ENCODE measurements around the gene HSPA5. TPM values are rescaled to one million over a fixed set of nuclear protein-coding genes. Genes with fewer than 3 reads are reported as not detected.
A peak's percentile ranks its signal among the peaks of the same experiment; 100 is the strongest.

HSPA5 gene
- total RNA-seq, 1 donor from 2014 or later, result 202 TPM

DNA sequence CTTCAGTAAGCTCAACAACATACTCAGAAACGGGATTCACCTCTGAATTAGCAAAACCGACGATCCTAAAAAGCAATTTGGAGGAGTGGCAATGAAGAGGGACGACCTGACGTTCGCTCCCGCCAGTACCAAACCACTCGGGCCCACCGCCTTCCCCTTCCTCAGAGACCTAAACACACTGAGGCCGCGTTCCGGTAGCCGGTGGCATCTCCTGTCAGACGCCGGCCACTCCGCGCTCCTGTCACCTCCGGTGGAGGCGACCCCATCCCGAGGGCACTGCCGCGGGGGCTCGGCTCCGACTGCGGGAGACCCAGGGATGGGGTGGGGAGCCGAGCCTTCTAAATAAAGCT, 52.2 kb downstream of the HSPA5 start:
- DNase-seq, result peak; percentile 18
- H3K4me1 ChIP-seq, result peaks cover 65% of the 10 kb centered on the region
- intact Hi-C loops (cut with micrococcal nuclease), result no loop called here
- no peaks in the 10 kb centered on the region for H3K36me3 ChIP-seq
- TF ChIP-seq, protein P1, sequence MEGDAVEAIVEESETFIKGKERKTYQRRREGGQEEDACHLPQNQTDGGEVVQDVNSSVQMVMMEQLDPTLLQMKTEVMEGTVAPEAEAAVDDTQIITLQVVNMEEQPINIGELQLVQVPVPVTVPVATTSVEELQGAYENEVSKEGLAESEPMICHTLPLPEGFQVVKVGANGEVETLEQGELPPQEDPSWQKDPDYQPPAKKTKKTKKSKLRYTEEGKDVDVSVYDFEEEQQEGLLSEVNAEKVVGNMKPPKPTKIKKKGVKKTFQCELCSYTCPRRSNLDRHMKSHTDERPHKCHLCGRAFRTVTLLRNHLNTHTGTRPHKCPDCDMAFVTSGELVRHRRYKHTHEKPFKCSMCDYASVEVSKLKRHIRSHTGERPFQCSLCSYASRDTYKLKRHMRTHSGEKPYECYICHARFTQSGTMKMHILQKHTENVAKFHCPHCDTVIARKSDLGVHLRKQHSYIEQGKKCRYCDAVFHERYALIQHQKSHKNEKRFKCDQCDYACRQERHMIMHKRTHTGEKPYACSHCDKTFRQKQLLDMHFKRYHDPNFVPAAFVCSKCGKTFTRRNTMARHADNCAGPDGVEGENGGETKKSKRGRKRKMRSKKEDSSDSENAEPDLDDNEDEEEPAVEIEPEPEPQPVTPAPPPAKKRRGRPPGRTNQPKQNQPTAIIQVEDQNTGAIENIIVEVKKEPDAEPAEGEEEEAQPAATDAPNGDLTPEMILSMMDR (IDR thresholded peaks at IDR 0.05; ENCODE audit: borderline replicate concordance), result no peak
- no peaks in the 10 kb centered on the region for H3K27me3 ChIP-seq (ENCODE audit: low read depth)
- peak overlapping the region; percentile 96 for H3K27ac ChIP-seq (replicated peaks)
- peak overlapping the region; percentile 96 for H3K4me3 ChIP-seq
- H3K9me3 ChIP-seq (replicated peaks), result no peaks in the 10 kb centered on the region

Other genes starting within 250 kb of the HSPA5 start
- 2.7 TPM for gene SCAI, start 97.8 kb downstream of the HSPA5 start, total RNA-seq
- gene PPP6C, start 51.5 kb downstream of the HSPA5 start, total RNA-seq, result 36.4 TPM
- gene RABEPK, start 40.8 kb downstream of the HSPA5 start, total RNA-seq, result 9.7 TPM
- 33.4 TPM for gene GAPVD1, start 20.5 kb upstream of the HSPA5 start, total RNA-seq